NCI-H2227 treated with DMSO at 0.1 percent for 48 hours (cell line): Measurements from ENCODE around the gene CCDC197.

Experiments used
- DNase-seq: peaks from one replicate; lab custom pipeline; 2025; lab: John Stamatoyannopoulos, UW

Gene CCDC197

DNA sequence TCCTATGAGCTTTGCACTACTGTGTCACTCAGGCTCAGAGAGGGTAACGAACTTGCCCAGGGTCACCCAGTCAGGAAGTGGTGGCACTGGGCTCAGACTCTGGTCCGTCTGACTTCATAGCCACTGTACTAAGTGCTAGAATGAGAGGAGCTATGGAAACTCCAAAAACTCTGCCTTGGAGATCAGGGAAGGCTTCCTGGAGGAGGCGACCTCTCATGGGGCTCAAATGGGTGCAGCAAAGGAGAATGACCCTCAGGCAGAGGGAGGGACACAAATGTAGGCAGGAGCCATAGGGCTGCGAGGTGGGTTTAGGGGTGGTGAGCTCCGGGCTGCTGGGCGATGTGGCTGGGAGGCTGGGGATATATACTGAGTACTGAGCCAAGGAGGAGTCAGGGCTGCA lies 3.2 kb downstream of the CCDC197 start:
- no peak for DNase-seq

DNA sequence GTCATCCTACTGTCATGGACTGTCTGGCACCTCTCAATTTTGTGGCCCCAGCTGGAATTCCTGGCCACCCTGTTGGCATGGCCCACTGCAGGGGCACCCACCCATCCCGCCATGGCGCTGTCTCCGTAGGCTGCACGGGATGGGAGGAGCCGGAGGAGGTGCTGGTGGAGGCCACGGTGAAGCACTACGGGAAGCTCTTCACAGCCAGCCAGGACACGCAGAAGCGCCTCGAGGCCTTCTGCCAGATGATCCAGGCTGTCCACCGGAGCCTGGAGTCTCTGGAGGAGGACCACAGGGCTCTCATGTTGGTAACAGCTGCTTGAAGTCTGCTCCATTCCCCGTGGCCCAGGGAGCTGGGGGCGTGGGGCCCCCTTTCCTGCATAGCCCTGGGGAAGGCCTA lies 3.9 kb downstream of the CCDC197 start:
- no peak for DNase-seq

DNA sequence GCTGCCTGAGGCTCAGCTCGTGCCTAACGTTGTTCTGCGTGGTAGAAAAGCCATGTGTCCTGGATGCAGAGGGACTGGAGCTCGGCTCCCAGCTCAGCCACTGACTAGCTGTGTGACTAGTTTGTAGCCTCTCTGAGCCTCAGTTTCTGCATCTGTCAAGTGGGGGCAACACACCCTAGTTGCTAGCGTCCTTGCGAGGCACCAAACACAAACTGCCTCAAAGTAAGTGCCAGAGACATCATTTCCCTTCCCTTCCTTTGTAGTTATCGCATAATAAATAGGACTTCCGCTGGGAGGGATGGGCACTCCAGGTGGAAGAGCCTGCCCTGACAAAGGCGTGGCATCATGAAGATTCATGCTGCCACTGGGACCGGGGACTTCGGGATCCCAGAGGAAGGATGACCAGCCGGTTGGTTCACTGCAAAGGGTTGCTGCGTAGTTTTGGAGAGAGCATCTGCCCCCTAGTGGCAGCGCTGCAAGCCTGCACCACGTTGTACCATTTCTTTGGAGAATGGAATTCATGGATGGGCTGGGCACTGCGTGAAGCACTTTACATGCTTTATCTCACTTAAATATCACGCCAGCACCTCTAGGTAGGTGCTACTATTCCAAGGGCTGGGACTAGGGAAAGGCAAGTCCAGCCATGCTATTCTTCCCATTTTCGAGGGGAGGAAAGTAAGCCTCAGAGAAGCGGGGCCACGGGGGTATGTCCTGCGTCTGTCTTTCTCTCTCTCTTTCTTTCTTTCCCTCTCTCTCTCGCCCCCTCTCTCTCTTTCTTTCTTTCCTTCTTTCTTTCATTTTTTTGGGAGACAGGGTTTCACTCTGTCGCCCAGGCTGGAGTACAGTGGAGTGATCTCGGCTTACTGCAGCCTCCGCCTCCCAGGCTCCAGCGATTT lies 4.6 kb downstream of the CCDC197 start:
- peak; percentile 53 for DNase-seq

DNA sequence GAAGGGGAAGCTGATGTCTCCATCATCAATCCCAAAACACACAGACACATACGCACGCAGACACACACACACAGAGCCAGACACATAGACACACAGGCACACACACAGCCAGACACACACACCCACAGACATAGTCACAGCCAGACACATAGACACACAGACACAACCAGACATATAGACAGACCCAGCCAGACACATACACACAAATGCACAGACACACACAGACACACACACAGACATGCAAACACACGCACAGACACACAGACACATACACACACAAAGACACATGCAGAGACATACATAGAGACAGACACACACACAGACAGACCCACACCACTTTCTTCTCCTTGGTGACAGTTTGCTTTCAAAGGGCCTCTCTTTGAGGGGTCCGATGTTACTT lies 6.3 kb downstream of the CCDC197 start:
- DNase-seq: no peak

DNA sequence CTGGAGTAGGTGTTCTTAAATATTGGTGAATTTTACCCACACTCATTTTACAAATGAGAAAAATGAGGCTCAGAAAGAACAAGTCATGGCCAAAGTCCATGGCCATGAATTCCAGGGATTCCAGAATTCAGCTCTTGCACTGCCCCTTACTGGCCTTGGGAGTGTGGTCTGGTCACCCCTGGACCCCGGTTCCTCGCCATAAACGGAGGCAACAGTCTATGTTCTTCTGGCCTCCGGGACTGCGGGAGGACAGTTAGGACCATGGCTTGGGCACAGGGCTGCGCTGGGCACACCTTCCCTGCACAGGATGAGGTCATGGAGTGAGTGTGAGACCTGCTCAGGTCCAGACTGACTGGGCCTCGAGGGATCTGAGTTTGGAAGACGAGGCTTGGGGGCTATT lies 6.9 kb downstream of the CCDC197 start:
- no peak for DNase-seq

DNA sequence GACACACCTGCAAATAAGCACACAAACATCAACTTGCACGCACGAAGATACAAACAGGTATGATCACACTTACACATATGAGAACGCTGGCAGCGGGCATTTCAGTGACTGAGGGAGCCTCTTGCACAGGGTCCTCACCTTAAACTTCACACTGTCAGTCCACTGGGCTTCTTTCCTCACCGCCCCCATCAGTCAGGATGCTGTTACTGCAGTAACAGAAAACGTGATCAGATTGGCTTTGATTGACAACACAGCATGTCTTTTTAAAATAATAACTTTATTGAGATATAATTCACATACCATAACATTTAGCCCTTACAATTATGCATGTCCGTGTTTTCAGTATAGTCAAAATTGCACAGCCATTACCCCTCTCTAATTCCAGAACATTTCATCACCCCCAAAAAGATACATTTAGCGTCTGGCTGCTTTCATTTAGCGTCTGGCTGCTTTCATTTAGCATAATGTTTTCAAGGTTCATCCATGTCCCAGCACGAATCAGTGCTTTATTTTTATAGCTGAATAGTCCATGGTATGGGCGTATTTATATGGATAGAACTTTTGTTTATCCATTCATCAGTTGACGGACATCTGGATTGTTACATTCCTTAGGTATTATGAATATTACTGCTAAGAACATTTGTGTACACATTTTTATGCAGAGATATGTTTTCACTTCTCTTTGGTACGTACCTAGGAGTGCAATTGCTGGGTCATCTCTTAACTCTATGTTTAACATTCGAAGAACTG lies 8.4 kb downstream of the CCDC197 start:
- no peak for DNase-seq

DNA sequence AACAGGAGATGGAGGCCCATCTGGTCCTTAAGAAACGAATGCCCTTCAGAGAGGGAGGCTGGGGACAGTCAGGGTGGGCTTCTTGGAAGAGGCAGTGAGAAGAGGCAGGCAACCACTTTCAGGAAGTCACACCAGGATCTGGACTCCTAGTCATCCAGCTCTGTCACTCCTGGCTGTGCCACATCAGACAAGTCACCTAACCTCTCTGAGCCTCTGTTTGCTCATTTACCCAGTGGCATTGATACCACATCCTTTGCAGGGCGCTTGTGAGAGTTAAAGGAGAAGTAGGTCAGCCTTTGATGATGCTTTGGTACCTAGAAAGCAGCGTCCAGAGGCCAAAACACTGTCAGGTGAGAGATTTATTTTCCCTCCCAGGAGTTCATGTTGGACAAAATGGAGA lies 11.1 kb downstream of the CCDC197 start:
- DNase-seq: no peak

DNA sequence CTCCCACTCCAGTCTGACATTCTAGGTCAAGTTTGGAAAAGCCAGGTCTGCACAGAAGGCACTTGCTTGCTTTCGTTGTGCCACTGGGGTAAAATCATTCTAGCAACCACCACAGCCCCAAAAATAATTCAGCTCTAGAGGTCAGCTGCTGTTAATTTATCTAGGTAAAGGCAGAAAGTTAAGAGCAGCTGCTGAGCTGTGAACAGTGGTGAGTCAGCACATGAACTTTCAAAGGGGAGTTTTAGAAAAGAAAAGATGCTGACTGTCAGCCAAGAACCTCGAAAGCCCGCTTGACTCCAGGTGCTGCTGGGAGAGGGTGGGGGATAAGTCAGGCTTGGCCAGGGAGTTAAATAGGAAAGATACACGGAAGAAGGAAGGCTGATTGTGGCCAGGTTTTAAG lies 12.7 kb downstream of the CCDC197 start:
- no peak for DNase-seq

DNA sequence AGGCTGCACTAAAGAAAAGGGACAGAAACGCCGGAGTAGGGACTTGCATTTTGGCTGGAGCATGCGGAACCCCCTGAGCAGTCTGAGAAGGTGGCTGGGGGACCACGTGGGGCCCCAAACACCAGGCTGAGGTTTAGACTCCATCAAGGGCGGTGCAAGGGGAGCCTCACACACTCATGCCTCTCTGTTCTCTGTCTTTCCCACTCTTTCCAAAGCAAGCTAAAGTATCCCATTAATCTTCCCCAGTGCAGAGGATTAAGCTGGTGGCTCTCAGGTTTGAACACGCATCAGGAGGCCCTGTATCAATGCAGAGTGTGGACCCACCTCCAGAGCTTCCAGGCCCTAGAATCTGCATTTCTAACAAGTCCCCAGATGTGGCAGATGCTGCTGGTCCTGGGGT lies 13.5 kb downstream of the CCDC197 start:
- no peak for DNase-seq

DNA sequence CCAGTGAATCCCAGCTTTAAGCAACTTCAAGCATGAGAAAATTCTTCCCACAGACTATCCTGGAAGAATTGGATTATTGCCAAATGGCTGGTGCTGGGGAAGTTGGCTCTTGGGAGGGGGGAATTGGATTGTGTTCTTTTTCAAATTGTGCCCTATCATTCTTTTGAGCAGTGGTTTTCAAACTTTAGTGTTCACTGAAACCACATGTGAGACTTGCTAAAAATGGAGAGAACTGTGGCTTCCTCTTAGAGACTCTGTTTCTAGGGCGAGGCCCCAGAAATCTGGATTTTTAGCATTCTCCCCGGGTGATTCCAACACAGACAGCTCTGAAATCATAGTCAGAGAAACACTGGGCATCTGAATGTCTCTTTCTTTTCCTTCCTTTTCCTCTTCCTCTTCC lies 14.7 kb downstream of the CCDC197 start:
- DNase-seq: no peak

DNA sequence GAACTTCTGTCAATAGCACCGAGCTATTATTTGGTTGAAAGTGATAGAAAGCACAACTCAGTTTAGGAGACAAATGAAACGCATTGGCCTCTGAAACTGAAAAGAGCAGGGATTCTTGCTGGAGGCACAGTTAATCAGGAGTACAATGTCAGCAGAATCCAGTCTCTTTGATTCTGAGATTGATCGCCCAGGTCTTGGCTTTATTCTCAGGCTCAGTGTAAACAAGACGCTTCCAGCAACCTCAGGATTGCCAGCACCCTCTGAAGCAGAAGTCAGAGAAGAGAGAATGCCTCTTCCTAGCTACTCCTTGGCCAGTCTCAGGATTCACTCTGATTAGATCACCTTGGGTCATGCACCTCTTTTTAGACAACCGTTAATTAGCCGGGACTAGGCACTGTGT lies 17.3 kb downstream of the CCDC197 start:
- no peak for DNase-seq

DNA sequence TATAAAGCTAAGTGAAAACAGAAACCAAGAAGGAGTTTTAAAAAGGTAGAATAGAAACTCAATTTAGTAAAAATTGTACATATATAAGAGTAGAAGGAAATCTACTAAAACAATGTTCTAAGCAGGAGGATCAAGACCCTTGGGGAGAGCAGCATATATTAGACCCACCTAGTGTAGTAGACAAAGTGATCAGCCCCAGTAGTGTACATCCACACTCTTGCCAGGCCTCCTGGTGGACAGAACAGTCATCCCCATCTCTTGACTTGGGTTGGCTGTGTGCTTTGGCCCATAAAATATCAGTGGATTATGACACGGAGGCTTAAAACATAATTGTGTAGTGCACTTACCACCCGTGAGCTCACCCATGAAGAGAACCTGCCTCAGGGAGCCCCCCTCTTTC lies 18.1 kb downstream of the CCDC197 start:
- no peak for DNase-seq

DNA sequence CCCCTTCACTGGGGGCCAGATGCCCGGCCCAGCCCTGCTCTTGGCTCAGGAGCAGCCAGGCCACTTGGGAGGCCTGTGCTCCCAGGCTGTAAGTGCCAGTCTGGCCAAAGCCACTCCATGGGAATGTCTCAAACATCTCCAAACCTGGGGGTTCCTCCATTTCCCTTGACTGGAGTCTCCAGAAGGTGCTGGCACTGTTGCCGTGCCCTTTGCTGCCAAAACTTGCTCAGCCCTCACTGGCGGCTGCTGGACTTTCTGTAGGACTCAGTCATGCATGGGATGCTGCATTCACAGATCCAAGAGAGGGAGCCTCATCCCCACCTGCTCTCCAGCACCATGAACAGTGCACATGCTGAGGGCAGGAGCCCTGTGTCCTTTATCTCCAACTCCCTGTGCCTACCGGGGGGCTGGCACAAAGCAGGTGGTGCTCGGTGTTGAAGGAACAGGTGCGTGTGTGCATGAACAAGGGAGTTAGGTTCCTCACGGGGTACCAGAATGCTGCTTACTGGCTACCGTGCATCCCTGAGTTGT lies 19.4 kb downstream of the CCDC197 start:
- no peak for DNase-seq

DNA sequence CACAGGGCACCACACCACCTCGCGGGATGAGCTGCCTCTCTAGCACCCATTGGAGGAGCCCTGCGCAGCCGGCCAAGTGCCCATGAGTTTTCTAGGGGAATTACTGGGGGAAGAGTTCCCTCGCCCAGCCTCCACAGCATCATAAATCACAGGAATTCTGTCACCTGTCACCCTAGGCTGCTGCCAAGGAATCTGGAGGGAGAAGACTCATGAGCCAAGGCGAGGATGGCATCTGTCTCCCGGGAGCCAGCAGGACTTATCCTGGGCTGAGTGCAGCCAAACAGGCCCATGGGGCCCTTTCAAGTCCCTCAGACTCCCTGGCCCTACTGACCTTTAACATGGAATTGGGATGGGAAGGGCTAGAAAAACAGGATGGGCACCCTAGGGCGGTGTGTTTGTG lies 21.2 kb downstream of the CCDC197 start:
- DNase-seq: no peak

DNA sequence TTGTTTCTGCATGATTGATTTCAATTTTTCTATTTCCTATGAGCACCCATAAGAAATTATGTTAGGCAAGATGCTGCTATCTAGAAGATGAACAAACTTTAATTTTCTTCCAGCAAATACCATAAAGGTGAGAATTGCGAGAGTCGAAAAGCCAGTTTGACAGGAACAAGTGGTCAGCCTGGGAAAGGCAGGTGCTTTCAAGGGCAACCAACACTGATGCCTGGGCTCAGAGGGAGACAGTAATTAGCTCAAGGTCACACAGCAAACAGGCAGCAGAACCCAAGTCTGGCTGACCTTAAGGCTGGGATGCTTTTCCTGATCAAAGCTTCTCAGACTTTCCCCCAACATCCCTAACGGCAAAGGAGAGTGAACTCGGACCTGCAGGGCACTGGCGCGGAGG lies 22.2 kb downstream of the CCDC197 start:
- no peak for DNase-seq

DNA sequence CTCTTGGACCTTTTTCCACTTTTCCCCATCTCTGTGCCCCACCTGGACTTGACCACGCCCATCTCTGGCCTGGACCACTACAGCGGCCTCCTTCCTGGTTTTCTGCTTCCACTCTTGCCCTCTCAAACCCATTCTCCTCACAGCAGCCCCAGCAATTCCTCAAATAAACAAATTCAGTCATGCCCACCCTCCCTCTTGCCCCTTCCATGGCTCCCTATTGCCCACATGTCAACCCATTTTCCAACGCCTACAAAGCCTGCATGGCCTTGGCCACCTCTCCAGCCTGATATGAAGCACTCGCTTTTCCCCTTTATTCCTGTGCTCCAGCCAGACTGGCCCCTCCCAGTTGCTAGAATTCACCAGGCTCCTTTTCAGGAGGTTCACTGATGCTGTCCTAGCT lies 23.2 kb downstream of the CCDC197 start:
- DNase-seq: no peak

DNA sequence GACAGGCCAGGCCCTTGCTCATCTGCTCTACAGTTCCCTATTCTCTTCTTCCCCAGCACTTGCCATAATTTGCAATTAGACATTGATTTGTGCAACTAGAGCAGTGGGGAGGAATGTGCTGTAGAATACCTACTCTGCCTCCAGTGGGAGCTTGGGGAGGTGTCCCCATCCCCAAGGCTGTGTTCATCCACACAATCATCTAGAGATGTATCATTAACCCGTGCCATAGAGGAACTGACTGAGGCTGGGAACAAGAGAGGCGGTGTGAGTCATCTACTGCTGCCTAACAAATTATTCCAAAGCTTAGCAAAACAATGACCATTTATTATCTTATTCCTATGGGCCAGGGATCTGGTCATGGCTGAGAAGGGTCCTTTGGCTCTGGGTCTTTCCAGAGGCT lies 23.9 kb downstream of the CCDC197 start:
- DNase-seq: no peak

DNA sequence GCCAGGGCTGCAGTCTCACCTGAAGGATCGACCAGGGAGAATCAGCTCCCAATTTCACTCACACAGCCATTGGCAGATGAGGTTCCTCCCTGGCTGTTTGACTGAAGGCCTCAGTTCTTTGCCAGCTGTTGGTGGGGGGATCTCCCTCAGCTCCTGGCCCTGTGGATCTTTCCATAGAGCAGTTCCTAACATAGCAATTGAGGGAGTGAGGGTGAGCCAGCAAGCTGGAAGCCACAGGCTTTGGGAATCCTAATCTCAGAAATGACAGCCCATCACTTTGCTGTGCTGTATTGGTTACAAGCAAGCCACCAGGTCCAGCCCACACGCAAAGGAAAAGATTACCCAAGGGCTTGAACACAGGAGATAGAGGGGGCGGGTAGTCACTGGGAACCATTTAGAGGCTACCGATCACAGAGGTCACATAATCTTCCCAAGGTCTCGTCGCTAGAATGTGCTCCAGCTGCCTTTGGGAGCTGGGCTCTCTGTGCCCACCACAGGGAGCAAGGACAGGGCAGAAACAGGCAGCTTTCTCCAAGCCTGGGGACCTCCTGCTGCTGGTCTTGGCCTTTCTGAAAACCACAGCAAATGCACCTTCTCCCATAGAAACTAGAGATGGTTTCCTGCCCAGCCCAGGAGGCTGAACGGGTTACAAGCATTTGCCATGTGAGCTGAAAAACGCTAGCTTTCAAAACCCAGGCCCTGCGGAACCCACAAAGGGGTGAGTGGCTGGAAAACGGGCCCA lies 24.5 kb downstream of the CCDC197 start:
- no peak for DNase-seq

DNA sequence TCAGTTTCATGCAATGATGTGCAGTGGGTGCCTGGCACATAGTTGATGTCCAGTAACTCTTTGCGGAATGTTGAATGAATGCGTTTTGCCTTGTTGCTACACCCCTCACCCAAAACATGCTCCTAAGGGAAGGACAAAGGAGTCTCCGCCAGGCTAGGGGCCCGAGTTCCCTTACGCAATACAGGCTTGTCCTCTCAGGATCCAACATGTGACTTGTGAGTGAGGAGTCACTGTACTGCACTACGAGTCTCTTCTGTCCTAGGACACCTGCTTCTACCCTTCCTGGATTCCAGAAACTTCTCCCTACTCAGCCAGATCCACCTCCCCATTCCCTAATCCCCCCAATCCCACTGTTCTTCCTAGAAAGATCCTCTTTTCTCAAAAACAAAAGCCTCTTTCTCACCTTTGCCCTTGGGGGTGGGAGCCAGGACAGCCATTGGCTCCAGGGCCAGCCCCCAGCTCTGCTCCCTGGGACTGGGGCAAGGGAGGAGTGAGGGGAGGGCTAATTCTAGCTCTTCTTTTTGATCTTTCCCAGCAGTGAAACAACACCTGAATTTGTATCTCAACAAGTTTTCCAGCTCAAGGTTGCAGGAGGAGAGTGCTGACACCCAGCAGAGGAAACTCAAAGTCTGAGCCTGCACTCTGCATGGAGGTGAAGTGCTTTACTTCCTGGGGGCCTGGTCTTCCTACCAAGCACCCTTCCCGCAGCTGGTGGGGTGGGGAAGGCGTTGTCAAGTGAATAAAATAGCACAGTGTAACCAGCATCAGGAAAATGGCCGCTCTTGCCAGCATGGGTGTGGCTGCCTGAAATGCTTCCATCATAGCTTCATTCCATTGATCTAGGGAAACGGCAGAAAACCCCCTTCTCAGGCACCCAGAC lies 25.7 kb downstream of the CCDC197 start:
- no peak for DNase-seq

DNA sequence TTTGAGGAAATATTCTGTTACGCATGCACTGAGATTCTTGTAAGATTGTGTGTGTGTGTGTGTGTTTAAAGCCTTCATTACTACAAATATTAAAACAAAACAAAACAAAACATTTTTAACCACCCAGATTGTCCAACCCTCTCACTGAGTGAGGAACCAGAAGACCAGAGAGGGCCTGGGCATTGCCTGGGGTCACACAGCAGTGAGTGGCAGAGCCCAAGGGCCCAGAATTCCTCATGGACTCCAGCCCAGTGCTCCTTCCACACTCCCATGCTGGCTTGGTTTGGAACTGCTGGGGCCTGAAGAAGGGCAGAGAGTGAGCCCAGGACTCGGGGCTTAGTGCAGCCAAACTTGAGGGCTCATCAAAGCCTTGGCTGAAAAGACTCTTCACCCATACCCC lies 27.4 kb downstream of the CCDC197 start:
- DNase-seq: no peak

DNA sequence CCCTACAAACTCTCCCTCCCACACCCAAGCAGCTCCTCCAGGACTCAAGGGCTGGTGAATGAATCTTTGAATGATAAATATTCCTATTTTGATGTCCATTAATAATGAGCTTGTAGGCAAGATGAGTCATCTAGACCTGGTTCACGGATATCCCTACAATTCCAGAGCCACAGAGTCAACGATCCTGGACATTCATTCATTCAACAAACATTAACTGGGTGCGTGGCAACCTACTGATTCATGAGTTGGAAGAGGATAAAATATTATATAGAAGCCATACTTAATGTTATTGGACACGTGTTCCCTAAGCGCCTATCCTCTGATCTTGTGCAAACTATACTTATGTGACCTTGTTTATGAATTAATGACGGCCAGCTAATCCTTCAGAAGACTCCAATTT lies 28.6 kb downstream of the CCDC197 start:
- no peak for DNase-seq
